Stimulated activated CD4-positive, alpha-beta T cell treated with anti-CD3 and anti-CD28 coated beads, Interleukin-2, amount 100 ng/mL, for 48 hours (primary cell): ENCODE data around the gene RNLS.

Experiments used
- DNase-seq, 2 donors: peaks; one replicate each; pipeline ENCODE4 v3.0.0-alpha.2; 2020

Gene RNLS

GRCh38 chr10:88582806-88583583 is at the start of gene RNLS:
RNLS (minus strand) TSS chr10:88583318.
- peak; percentile 61 to 62 for DNase-seq

- DNase-seq, result no peak
Measured at GRCh38 chr10:88624840-88625239, 41.7 kb upstream of the RNLS start.

DNA sequence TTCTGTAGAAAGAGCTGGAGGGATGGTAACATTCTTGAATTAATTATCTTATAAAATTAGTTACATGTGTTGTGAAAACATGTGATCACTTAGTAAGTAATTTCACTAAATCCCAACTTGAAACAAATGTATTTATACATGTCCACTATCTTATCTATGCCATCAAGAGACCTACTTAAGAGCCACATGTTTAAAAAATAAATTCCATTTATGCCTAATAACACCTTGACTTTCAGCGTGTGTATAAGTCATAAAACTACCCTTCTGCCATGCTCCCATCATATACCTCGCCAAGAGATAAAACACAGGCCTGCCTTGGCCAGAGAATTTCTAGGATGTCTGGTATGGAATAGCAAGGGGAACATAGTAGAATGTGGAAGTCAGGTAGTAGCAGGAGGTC is 40.7 kb upstream of the RNLS start:
- no peak for DNase-seq

DNA sequence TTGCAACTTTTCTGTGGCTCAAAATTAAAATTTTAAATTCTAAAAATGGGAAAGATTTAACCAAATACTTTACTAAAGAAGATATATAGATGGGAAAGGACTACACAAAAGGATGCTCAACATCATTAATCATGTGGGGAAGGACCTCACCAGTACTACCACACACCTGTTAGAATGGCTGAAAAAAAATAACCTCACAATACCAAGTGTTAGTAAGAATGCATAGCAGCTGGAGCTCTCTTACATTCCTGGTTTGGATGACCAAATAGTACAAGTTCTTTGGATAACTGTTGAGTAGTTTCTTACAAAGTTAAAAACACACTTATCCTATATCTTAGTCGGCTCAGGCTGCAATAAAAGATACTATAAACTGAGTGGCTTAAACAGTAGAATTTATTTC is 37.3 kb upstream of the RNLS start:
- DNase-seq, result no peak

DNA sequence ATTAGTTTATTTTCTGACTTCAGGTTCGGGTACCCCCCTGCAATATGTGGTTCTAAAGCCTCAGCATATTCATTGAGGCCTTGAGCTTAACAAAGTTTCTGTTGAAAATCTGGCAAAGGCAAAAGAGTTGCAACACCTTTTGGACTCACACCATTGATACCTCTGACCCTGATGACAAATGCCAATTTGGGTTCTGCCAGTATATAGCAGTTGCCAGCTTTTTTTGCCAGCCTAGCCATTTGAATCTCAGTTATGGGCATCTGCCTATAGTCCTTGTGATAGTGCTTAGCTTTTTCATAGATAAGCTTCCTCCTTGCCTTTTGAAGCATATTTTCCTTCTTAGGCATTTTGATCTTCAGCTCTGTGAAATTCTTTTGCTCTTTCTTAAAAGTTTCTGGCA is 35.4 kb upstream of the RNLS start:
- DNase-seq, result no peak

DNA sequence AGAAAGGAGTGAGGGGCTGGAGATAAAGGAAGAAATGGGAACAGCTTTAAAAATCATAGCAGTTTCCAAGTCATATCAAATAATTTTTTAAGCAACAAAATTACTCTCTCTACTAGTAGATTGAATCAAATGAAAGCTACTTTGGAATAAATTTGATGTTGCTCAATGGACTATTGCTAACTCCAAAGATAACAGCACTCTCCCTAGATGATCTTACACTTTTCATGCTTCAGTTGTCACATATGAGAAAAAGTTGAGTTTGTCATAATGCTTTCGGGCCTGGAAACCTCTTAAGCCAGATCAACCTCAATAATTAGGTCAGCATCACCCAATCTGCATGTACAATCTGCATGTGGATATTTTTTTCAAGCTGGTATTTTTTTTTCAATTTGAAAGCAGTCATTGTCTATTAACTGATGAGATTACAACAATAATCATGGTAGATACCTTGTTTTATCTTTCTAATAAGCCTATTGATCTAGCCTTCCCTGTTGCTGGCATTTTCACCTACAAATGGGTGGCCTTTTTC is 34.7 kb upstream of the RNLS start:
- DNase-seq, result no peak

- DNase-seq, result no peak
Measured at GRCh38 chr10:88616250-88616977, 33.3 kb upstream of the RNLS start.

DNA sequence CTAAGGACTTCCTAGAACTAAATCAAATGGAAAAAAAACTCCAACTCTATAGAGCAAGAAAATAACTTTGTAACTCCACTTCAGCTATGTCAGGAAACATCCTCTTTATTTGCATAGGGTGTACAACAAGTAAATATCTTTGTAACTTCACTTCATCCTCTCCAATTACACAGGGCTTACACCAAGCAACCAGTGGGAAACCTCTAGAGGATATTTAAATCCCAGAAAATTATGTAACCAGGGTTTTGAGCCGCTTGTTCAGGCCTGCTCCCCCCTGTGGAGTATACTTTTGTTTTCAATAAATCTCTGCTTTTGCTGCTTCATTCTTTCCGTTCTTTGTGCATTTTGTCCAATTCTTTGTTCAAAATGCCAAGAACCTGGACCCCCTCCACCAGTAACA is 25.7 kb upstream of the RNLS start:
- no peak for DNase-seq

GRCh38 chr10:88608052-88608732 is 25.1 kb upstream of the RNLS start:
- DNase-seq, result no peak

DNA sequence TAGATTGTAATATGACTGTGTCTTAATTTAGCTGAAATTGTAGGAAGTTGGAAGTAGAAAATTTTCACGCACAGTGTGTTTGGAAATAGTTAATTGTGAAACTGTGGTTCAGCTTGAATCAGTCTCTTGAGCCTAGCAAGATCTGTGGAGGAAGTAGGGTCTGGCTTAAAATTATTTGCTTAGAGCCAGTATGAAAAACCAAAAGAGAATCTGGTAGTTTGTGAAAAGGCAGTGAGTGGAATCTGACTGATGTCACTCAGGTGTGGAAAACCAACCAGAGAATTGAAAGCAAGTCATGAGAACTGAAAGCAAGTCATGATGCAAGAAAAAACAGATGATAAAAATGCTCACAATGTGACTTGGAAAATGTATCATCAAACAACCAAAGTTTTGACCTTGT is 14.9 kb upstream of the RNLS start:
- DNase-seq, result no peak

GRCh38 chr10:88594482-88594881 is 11.4 kb upstream of the RNLS start:
- no peak for DNase-seq

DNA sequence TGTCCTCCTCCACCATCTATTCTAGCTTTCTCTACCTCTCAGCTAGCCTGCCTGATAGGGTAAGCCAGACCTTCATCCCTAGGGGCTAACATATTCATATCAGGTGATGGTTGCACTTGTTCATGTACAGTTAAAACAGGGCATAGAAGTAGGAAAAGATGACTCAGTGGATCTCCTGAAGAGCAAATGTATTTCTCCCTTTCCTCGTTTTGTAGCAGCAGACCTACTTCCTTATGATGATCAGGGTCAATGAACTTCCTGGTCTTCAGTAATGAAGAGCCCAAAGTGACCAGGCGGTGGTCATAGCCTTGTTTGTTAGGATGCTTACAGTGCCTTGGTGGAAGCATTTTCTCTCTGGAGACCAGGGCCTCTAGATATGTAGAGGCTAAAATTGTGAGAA is 9.8 kb upstream of the RNLS start:
- no peak for DNase-seq

- DNase-seq, result no peak
Measured at GRCh38 chr10:88592381-88592780, 9.3 kb upstream of the RNLS start.

- DNase-seq, result no peak
Measured at GRCh38 chr10:88586462-88586861, 3.3 kb upstream of the RNLS start, which contains the start of gene LIPJ. LIPJ (plus strand) TSS chr10:88586762; CDS start chr10:88590688, 3,926 bp downstream.

- no peak for DNase-seq
Measured at GRCh38 chr10:88583584-88583957, 453 bp upstream of the RNLS start.

- DNase-seq, result no peak
Measured at GRCh38 chr10:88582411-88582805, 710 bp downstream of the RNLS start.

DNA sequence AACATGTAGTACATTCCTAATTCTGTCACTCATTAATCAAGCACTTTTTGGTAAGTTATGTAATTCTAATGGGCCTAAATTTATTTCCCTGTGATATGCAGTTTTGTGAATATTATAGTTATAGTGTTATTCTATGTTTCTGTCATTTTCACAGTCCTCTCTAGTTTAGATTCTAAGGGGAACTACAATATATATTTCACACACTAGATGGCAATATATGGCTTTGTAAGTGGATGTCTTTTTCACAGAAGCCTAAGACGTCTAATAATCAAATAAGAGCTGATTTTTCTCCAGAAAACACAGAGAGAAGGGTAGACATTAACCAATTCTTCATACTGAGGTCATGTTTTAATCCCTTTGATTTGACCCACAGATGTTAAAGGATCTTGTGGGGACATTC is 18.0 kb downstream of the RNLS start:
- DNase-seq, result no peak

DNA sequence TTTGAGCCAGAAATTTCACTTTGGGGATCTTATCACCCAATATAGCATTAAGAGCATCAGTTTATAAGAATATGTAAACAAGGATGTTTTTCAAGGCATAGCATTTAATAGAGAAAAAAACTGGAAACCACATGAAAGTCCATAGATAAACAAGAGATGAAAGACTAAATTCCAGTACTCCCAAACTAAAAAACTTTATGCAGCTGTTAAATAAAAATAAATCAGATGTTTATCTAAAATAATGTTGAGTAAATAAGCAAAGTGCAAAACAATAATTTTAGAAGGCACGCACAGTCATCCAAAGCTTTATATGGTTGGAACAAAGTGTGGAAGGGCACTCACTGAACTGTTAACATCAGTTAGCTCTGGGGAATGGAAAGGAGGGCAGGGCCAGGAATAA is 21.0 kb downstream of the RNLS start:
- no peak for DNase-seq

DNA sequence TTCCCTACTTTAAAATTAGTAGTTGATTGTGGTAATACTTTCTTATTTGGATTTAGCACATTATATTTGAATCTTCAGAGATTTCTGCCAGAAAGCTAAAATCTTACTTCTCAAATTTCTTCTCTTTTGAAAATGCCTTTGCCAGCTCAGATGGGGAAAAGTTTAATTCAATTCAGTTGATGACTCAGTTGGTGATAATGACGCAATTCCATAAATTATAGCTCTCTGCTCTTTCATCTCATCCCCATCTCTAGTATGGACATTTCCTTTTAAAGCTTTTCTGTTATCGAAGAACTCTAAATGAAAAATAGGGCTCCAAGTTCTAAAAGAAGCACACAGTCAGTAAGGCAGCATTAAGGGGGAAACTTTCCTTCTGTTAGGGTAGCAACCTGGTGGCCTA is 25.5 kb downstream of the RNLS start:
- no peak for DNase-seq

GRCh38 chr10:88557256-88557655 is 25.9 kb downstream of the RNLS start:
- no peak for DNase-seq

GRCh38 chr10:88555190-88555908 is 27.8 kb downstream of the RNLS start:
- DNase-seq, result no peak

- DNase-seq, result peak in 1 of 2 donors; percentile 5
Measured at GRCh38 chr10:88553116-88553752, 29.9 kb downstream of the RNLS start.
